WTC11 (cell line): ENCODE results near the gene TMPRSS13. TPM values are rescaled to one million over a fixed set of nuclear protein-coding genes. Genes with fewer than 3 reads are reported as not detected.

Experiments
- ATAC-seq: fragments of 200-7000 bp; cut with Tn5 transposase; 2 replicates; pipeline ENCODE4 v1.10.0; 2021; ENCODE audit warnings: mild to moderate bottlenecking, moderate library complexity
- CTCF ChIA-PET: fragments of 300-600 bp; sonication (Branson Sonifier 250); formaldehyde crosslinking; loops from one replicate; lab custom pipeline; 2021; ENCODE audit warnings: antibody characterized with exemption; lab: Charles Lee
- POLR2A ChIA-PET: fragments of 350-600 bp; sonication (Branson Sonifier 250); formaldehyde crosslinking; loops from one replicate; lab custom pipeline; 2021; ENCODE audit warnings: antibody characterized with exemption; lab: Charles Lee
- DNase-seq: peaks from one replicate; pipeline ENCODE4 v3.0.0; 2021; ENCODE audit warnings: low spot score
- H3K27ac Mint-ChIP-seq: 2 replicates; pipeline ENCODE4 v1.8.0; 2021; ENCODE audit warnings: mixed read lengths
- H3K27me3 Mint-ChIP-seq: 2 replicates; pipeline ENCODE4 v1.8.0; 2021; ENCODE audit warnings: low read depth, mild to moderate bottlenecking, moderate library complexity, mixed read lengths
- H3K36me3 Mint-ChIP-seq: 2 replicates; pipeline ENCODE4 v1.8.0; 2021; ENCODE audit warnings: mixed read lengths
- H3K4me1 Mint-ChIP-seq: 2 replicates; pipeline ENCODE4 v1.8.0; 2022; ENCODE audit warnings: mixed read lengths
- H3K4me3 Mint-ChIP-seq: 2 replicates; pipeline ENCODE4 v1.8.0; 2021; ENCODE audit warnings: mild to moderate bottlenecking, moderate library complexity, mixed read lengths
- H3K9me3 Mint-ChIP-seq: 2 replicates; pipeline ENCODE4 v1.8.0; 2021; ENCODE audit warnings: mixed read lengths
- AR ChIP-seq: fragments of 250-450 bp; sonication (Bioruptor Pico); IDR thresholded peaks from 2 replicates; pipeline ENCODE4 v1.9.0; 2021; ENCODE audit warnings: mild to moderate bottlenecking
- CREM ChIP-seq: sonication (generic); formaldehyde crosslinking; IDR thresholded peaks from 2 replicates; pipeline ENCODE4 v1.8.1; 2022; ENCODE audit warnings: mild to moderate bottlenecking, missing genetic modification reagents, moderate library complexity
- ELF4 ChIP-seq: sonication (generic); formaldehyde crosslinking; IDR thresholded peaks from 2 replicates; pipeline ENCODE4 v1.8.1; 2022; ENCODE audit warnings: low read depth, mild to moderate bottlenecking, moderate library complexity, missing genetic modification reagents
- FOXK1 ChIP-seq: sonication (generic); formaldehyde crosslinking; IDR thresholded peaks from 2 replicates; pipeline ENCODE4 v1.8.0; 2022; ENCODE audit warnings: mild to moderate bottlenecking, moderate library complexity, missing genetic modification reagents
- GRHL2 ChIP-seq: fragments of 250-450 bp; sonication (Bioruptor Pico); IDR thresholded peaks from 2 replicates; pipeline ENCODE4 v1.8.0; 2022; ENCODE audit warnings: mild to moderate bottlenecking, moderate library complexity; ENCODE audit not compliant: insufficient replicate concordance, severe bottlenecking
- GTF2I ChIP-seq: fragments of 250-450 bp; sonication (Bioruptor Pico); conservative IDR thresholded peaks from 2 replicates; pipeline ENCODE4 v1.4.0; 2021; ENCODE audit warnings: mild to moderate bottlenecking
- HMGA2 ChIP-seq: fragments of 250-450 bp; sonication (Bioruptor Pico); IDR thresholded peaks from 2 replicates; pipeline ENCODE4 v1.4.0; 2021; ENCODE audit warnings: mild to moderate bottlenecking, moderate library complexity
- IRF2 ChIP-seq: sonication (generic); formaldehyde crosslinking; IDR thresholded peaks from 2 replicates; pipeline ENCODE4 v1.8.0; 2022; ENCODE audit warnings: low read depth, missing genetic modification reagents, borderline replicate concordance
- NR3C1 ChIP-seq: sonication (generic); formaldehyde crosslinking; conservative IDR thresholded peaks from 2 replicates; pipeline ENCODE4 v1.8.1; 2023; ENCODE audit warnings: low read depth, mild to moderate bottlenecking, missing genetic modification reagents
- PRDM15 ChIP-seq: sonication (generic); formaldehyde crosslinking; IDR thresholded peaks from 2 replicates; pipeline ENCODE4 v1.8.0; 2022; ENCODE audit warnings: missing genetic modification reagents
- SMAD4 ChIP-seq: sonication (generic); formaldehyde crosslinking; IDR thresholded peaks from 2 replicates; pipeline ENCODE4 v1.8.0; 2022; ENCODE audit warnings: mild to moderate bottlenecking, missing genetic modification reagents
- TCF7 ChIP-seq: sonication (generic); formaldehyde crosslinking; IDR thresholded peaks from 2 replicates; pipeline ENCODE4 v1.8.0; 2022; ENCODE audit warnings: mild to moderate bottlenecking, low read depth, missing genetic modification reagents, moderate library complexity
- TEAD4 ChIP-seq: sonication (generic); formaldehyde crosslinking; IDR thresholded peaks from 2 replicates; pipeline ENCODE4 v1.8.0; 2022; ENCODE audit warnings: mild to moderate bottlenecking, missing genetic modification reagents
- TP53 ChIP-seq: sonication (generic); formaldehyde crosslinking; IDR thresholded peaks from 2 replicates; pipeline ENCODE4 v1.8.1; 2023; ENCODE audit warnings: mild to moderate bottlenecking, missing genetic modification reagents
- ZBTB21 ChIP-seq: sonication (generic); formaldehyde crosslinking; IDR thresholded peaks from 2 replicates; pipeline ENCODE4 v1.8.1; 2023; ENCODE audit warnings: mild to moderate bottlenecking, missing genetic modification reagents, borderline replicate concordance
- ZNF396 ChIP-seq: fragments of 250-450 bp; sonication (Bioruptor Pico); IDR thresholded peaks from 2 replicates; pipeline ENCODE4 v1.8.0; 2021; ENCODE audit warnings: mild to moderate bottlenecking, moderate library complexity, borderline replicate concordance
- ZNF425 ChIP-seq: fragments of 250-450 bp; sonication (Bioruptor Pico); conservative IDR thresholded peaks from 2 replicates; pipeline ENCODE4 v1.9.0; 2021; ENCODE audit warnings: mild to moderate bottlenecking
- total RNA-seq: library from RNA; stranded (reverse); gene quantifications from 3 replicates; pipeline ENCODE4 v1.2.3, GENCODE V29; 2021
- TF ChIP-seq, protein P1 (sequence below): sonication (generic); formaldehyde crosslinking; IDR thresholded peaks from 2 replicates; pipeline ENCODE4 v1.8.0; 2022; ENCODE audit warnings: mild to moderate bottlenecking, missing genetic modification reagents
- TF ChIP-seq, protein P2 (sequence below): sonication (generic); formaldehyde crosslinking; IDR thresholded peaks from 2 replicates; pipeline ENCODE4 v1.8.1; 2022; ENCODE audit warnings: missing genetic modification reagents, borderline replicate concordance

TMPRSS13 gene
- total RNA-seq, 1 experiment from 2014 or later = 0.63 TPM

- Mint-ChIP-seq H3K4me1 (peaks cover 6% of the 10 kb centered on the region), H3K36me3 (no peaks in the 10 kb centered on the region), H3K27ac (no peak overlapping the region), H3K27me3 (no peaks in the 10 kb centered on the region), H3K9me3 (no peaks in the 10 kb centered on the region), H3K4me3 (no peak overlapping the region)
- CTCF ChIA-PET = interaction anchor here (0.7 to 1.5 kb wide), 3 partner anchors 28 to 492 kb away, joined by 3 to 6 read pairs (median 3); partner anchors contain the start of gene FXYD6
- POLR2A ChIA-PET = no interaction called here
- ATAC-seq = no peak
- TF ChIP-seq AR (CRISPR knock-in tag) (no peak), FOXK1 (CRISPR knock-in tag) (no peak), ZNF425 (no peak), TCF7 (CRISPR knock-in tag) (no peak)
- DNase-seq = no peak
These were observed 10.6 kb downstream of the TMPRSS13 start for GRCh38 chr11:117918366-117919255.

- H3K4me3 Mint-ChIP-seq = no peak overlapping the region
- TF ChIP-seq ZNF396 (CRISPR knock-in tag) = no peak
- TF ChIP-seq ZBTB21 = no peak
- no peak for TF ChIP-seq NR3C1 (CRISPR knock-in tag)
- TF ChIP-seq, protein P1, sequence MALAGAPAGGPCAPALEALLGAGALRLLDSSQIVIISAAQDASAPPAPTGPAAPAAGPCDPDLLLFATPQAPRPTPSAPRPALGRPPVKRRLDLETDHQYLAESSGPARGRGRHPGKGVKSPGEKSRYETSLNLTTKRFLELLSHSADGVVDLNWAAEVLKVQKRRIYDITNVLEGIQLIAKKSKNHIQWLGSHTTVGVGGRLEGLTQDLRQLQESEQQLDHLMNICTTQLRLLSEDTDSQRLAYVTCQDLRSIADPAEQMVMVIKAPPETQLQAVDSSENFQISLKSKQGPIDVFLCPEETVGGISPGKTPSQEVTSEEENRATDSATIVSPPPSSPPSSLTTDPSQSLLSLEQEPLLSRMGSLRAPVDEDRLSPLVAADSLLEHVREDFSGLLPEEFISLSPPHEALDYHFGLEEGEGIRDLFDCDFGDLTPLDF (CRISPR knock-in tag) = no peak
- no peak for TF ChIP-seq IRF2 (CRISPR knock-in tag)
- TF ChIP-seq GRHL2 (CRISPR knock-in tag) = no peak
- TF ChIP-seq TP53 = no peak
- TF ChIP-seq SMAD4 = no peak
- no peak for TF ChIP-seq CREM (CRISPR knock-in tag)
- ATAC-seq (no peak), DNase-seq (no peak)
- ChIA-PET CTCF (interaction anchor here (4.7 kb wide), 1 partner anchor 29 kb away, joined by 23 read pairs; no protein-coding TSS in a partner anchor), POLR2A (no interaction called here)
- peaks cover 6% of the 10 kb centered on the region for H3K4me1 Mint-ChIP-seq
- no peaks in the 10 kb centered on the region for H3K27me3 Mint-ChIP-seq
- H3K9me3 Mint-ChIP-seq = no peaks in the 10 kb centered on the region
- H3K36me3 Mint-ChIP-seq = no peaks in the 10 kb centered on the region
- H3K27ac Mint-ChIP-seq = no peak overlapping the region
These were observed 11.5 kb downstream of the TMPRSS13 start for GRCh38 chr11:117917591-117918151.

DNA sequence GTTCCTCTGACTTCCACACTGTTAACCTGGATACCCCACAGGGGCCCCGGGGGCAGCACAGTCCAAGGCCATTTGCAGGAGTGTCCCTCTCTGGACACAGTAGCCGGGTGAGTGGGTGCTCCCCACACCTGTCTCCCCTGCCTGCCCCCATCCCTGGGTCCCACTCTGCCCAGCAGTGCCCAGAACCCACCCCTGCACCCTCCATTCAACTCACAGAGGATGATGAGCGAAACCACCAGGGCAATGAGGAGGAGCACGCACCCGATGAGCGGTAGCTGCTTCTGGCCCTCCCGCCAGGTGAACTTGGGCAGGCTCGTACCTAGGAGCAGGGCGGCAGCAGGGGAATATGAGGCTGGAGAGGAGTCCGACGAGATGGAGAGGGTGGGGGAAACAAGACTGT lies 12.2 kb downstream of the TMPRSS13 start:
- Mint-ChIP-seq H3K27ac (no peak overlapping the region), H3K4me3 (no peak overlapping the region), H3K36me3 (no peaks in the 10 kb centered on the region), H3K9me3 (no peaks in the 10 kb centered on the region), H3K4me1 (peaks cover 6% of the 10 kb centered on the region), H3K27me3 (no peaks in the 10 kb centered on the region; the same call in 1 of the 2 replicates)
- POLR2A ChIA-PET = no interaction called here
- CTCF ChIA-PET = interaction anchor here (1.2 to 4.7 kb wide), 3 partner anchors 12 to 98 kb away, joined by 4 to 23 read pairs (median 5); no protein-coding TSS in a partner anchor
- TF ChIP-seq GTF2I (CRISPR knock-in tag) (no peak), PRDM15 (CRISPR knock-in tag) (no peak), TEAD4 (CRISPR knock-in tag) (no peak), HMGA2 (CRISPR knock-in tag) (no peak), ELF4 (CRISPR knock-in tag) (no peak), GRHL2 (CRISPR knock-in tag) (no peak)
- TF ChIP-seq, protein P2, sequence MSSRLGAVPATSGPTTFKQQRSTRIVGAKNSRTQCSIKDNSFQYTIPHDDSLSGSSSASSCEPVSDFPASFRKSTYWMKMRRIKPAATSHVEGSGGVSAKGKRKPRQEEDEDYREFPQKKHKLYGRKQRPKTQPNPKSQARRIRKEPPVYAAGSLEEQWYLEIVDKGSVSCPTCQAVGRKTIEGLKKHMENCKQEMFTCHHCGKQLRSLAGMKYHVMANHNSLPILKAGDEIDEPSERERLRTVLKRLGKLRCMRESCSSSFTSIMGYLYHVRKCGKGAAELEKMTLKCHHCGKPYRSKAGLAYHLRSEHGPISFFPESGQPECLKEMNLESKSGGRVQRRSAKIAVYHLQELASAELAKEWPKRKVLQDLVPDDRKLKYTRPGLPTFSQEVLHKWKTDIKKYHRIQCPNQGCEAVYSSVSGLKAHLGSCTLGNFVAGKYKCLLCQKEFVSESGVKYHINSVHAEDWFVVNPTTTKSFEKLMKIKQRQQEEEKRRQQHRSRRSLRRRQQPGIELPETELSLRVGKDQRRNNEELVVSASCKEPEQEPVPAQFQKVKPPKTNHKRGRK = no peak
- ATAC-seq (no peak), DNase-seq (no peak)
